T-cell (primary cell): ENCODE data around the gene STIP1. TPM values are rescaled to one million over a fixed set of nuclear protein-coding genes. Genes with fewer than 3 reads are reported as not detected.
A peak's percentile ranks its signal among the peaks of the same experiment; 100 is the strongest.

Source experiments
- ATAC-seq, 4 experiments: fragments of 200-7000 bp in 3 of 4; fragments of 150-1000 bp in 1 of 4; cut with Tn5 transposase; replicated peaks in 1 of 4; 1 replicate in 3 of 4; 2 replicates in 1 of 4; pipeline ENCODE4 v1.10.0; 2021; ENCODE audit warnings: moderate library complexity in 3 of 4, mild to moderate bottlenecking in 2 of 4, moderate number of reproducible peaks in 1 of 4
- CTCF ChIA-PET, 2 donors: fragments of 300-600 bp; sonication (Branson Sonifier 250); formaldehyde crosslinking; loops; one replicate each; lab custom pipeline; 2022; ENCODE audit warnings: antibody characterized with exemption in 2 of 2; lab: Charles Lee
- POLR2A ChIA-PET, 2 donors: fragments of 300-600 bp; sonication (Branson Sonifier 250); formaldehyde crosslinking; loops; one replicate each; lab custom pipeline; 2022; ENCODE audit warnings: antibody characterized with exemption in 2 of 2; lab: Charles Lee
- DNase-seq, 35 experiments: peaks; one replicate each; pipeline versions ENCODE4 v3.0.0 to v3.0.0-alpha.2; 2013 to 2023
- H3K27ac ChIP-seq: one replicate; pipeline ENCODE4 v1.5.1; 2013; ENCODE audit warnings: low read length
- H3K27me3 ChIP-seq, 2 experiments: replicated peaks in 1 of 2; 1 replicate in 1 of 2; 2 replicates in 1 of 2; pipeline versions ENCODE4 v1.6.1 to v1.7.0; 2013; ENCODE audit warnings: low read length in 1 of 2, mixed read lengths in 1 of 2; ENCODE audit not compliant: control insufficient read depth in 2 of 2, insufficient read depth in 2 of 2; ENCODE audit errors: extremely low read depth in 1 of 2
- H3K36me3 ChIP-seq, 2 donors: 1 replicate in 1 of 2; 2 replicates in 1 of 2; pipeline versions ENCODE4 v1.6.1 to v1.7.0; 2013; ENCODE audit warnings: low read length in 1 of 2; ENCODE audit not compliant: control insufficient read depth in 2 of 2, insufficient read depth in 1 of 2; ENCODE audit errors: extremely low read depth in 1 of 2
- H3K4me1 ChIP-seq, 2 experiments: 1 replicate in 1 of 2; 2 replicates in 1 of 2; pipeline versions ENCODE4 v1.6.1 to v1.7.0; 2013; ENCODE audit warnings: low read length in 2 of 2, mixed read lengths in 1 of 2; ENCODE audit not compliant: insufficient read depth in 2 of 2, control insufficient read depth in 1 of 2; ENCODE audit errors: extremely low read depth in 1 of 2
- H3K4me3 ChIP-seq, 2 donors: 1 replicate in 1 of 2; 2 replicates in 1 of 2; pipeline versions ENCODE4 v1.5.1 to v1.7.0; 2013; ENCODE audit warnings: mild to moderate bottlenecking in 2 of 2, low read length in 1 of 2, moderate library complexity in 1 of 2; ENCODE audit not compliant: control insufficient read depth in 1 of 2; ENCODE audit errors: extremely low read depth in 1 of 2
- H3K9me3 ChIP-seq: 2 replicates; pipeline ENCODE4 v1.7.0; 2013
- H3K27ac Mint-ChIP-seq, 2 donors: one replicate each; pipeline ENCODE4 v1.8.0; 2020 to 2021; ENCODE audit warnings: mild to moderate bottlenecking in 2 of 2, mixed read lengths in 2 of 2
- H3K27me3 Mint-ChIP-seq, 2 donors: one replicate each; pipeline ENCODE4 v1.8.0; 2021 to 2022; ENCODE audit warnings: mixed read lengths in 2 of 2
- H3K36me3 Mint-ChIP-seq: one replicate; pipeline ENCODE4 v1.8.0; 2021; ENCODE audit warnings: mixed read lengths
- H3K4me1 Mint-ChIP-seq, 3 donors: one replicate each; pipeline ENCODE4 v1.8.0; 2020 to 2022; ENCODE audit warnings: mixed read lengths in 3 of 3, mild to moderate bottlenecking in 1 of 3
- H3K4me3 Mint-ChIP-seq, 3 donors: one replicate each; pipeline ENCODE4 v1.8.0; 2020 to 2022; ENCODE audit warnings: mild to moderate bottlenecking in 3 of 3, mixed read lengths in 3 of 3, moderate library complexity in 3 of 3
- H3K9me3 Mint-ChIP-seq, 3 donors: one replicate each; pipeline ENCODE4 v1.8.0; 2020 to 2022; ENCODE audit warnings: mixed read lengths in 3 of 3
- WGBS: methylation state at CpG from one replicate; pipeline ENCODE4 v1.1.5; 2013; ENCODE audit warnings: missing lambda C conversion rate; ENCODE audit not compliant: insufficient coverage; 5-methylcytosine and 5-hydroxymethylcytosine counted together
- total RNA-seq, 35 experiments: library from RNA in 6 of 35; stranded (reverse) in 6 of 35; fragments of 120-200 nt in 1 of 35; gene quantifications; one replicate each; pipeline versions ENCODE4 v1.2.1 to v1.2.4 and lab custom pipeline; 2013 to 2026

The STIP1 gene
- total RNA-seq, 5 donors from 2014 or later (not counting 1 experiment from before 2014, with no cell fraction given): 61.1 to 133 (median 107) TPM

DNA sequence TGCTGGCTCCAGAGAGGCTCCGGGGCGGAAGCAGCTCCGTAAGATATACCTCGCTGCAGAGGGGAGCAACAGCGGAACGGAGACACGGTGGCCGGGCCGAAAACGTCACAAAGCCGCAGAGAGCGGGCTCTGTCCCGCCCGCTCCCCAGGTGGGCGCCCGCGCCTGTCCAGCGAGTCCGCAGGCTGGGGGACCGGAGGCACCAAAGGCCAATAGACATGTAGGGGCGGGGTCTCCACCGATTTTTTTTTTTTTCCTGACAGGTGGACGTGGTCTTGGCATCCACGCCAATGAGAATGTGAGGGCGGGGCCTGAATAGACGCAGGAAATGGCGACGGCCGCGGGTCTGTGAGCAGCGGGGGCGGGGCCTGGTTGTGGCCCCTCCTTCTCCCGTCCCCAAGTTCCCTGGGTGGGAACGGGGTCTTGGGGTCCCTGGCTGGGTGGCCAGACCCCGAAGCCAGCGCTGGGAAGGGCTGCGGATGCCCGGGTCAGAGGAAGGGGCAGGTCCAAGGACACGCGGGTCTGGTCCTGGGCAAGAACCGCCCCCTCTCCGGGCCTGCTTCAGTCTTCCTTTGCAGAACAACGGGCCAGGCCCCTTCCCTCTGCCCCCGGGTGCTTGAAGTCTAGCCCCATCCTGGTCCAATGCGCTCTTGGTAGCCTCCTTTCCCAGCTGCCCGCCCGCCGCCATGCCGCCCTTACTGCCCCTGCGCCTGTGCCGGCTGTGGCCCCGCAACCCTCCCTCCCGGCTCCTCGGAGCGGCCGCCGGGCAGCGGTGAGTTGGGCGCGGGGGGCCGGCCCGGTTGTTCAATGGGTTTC lies 44.4 kb downstream of the STIP1 start, which contains the start of gene DNAJC4:
Gene DNAJC4, plus strand, starts transcription at position 378 of the 814 bp plus-strand sequence. Its CDS starts 307 bp downstream, at position 685.
- 1% methylated on average over 55 of the region's 62 CpGs for whole genome bisulfite sequencing
- peaks cover 23 to 75% of the 10 kb centered on the region in 2 experiments for H3K4me1 ChIP-seq
- H3K27me3 Mint-ChIP-seq: no peaks in the 10 kb centered on the region
- no peaks in the 10 kb centered on the region for H3K9me3 ChIP-seq
- H3K4me3 Mint-ChIP-seq: peak within 1 kb of the TSS; percentile 82 to 92 (median 88)
- CTCF ChIA-PET: interaction anchor here in 1 of 2 donors (0.6 to 0.8 kb wide), 3 partner anchors 26 to 219 kb away, joined by 3 read pairs; no protein-coding TSS in a partner anchor
- peaks cover 57 to 60% (median 58%) of the 10 kb centered on the region in 3 donors for H3K4me1 Mint-ChIP-seq
- POLR2A ChIA-PET: interaction anchor here in 1 of 2 donors (0.7 kb wide), 1 partner anchor 12 kb away, joined by 4 read pairs; no protein-coding TSS in a partner anchor
- H3K27ac ChIP-seq: peak within 1 kb of the TSS; percentile 77
- no peaks in the 10 kb centered on the region for H3K27me3 ChIP-seq
- no peaks in the 10 kb centered on the region for H3K36me3 Mint-ChIP-seq
- DNase-seq (peak; percentile 68 to 91 (median 82)), ATAC-seq (peak; percentile 45 to 62 (median 53))
- peaks cover 0 to 4% of the 10 kb centered on the region in 2 donors for H3K36me3 ChIP-seq
- H3K9me3 Mint-ChIP-seq: no peaks in the 10 kb centered on the region
- peak within 1 kb of the TSS; percentile 88 to 91 for H3K27ac Mint-ChIP-seq
- peak within 1 kb of the TSS; percentile 75 to 76 for H3K4me3 ChIP-seq

DNA sequence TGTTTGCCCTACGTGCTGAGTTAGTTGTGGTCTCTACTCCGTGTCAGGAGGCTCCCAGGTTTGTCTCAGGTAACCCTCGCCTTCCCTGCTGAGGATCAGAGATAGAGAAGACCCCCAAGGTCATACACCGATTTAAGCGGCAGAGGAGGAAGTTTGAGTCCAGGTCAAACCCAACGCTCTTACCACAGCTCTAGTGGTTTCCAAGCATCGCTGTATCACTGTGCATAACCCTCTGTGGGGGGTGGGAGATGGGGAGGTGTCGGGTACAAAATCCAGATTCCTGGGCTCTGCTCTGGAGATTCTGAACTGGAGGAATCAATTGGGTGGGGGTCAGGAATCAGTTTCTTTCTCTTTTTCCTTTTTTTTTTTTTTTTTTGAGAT lies 45.0 kb downstream of the STIP1 start:
- 0% methylated on average over 1 of the region's 8 CpGs for WGBS
- peaks cover 24 to 77% of the 10 kb centered on the region in 2 experiments for H3K4me1 ChIP-seq
- peak overlapping the region; percentile 77 for H3K27ac ChIP-seq
- peak overlapping the region; percentile 82 to 92 (median 88) for H3K4me3 Mint-ChIP-seq
- ChIA-PET CTCF (interaction anchor here in 1 of 2 donors (1.2 kb wide), 1 partner anchor 87 kb away, joined by 3 read pairs; the partner anchor contains the start of gene PRDX5), POLR2A (no interaction called here)
- H3K27me3 ChIP-seq: no peaks in the 10 kb centered on the region
- DNase-seq: no peak
- H3K4me3 ChIP-seq: peak overlapping the region; percentile 75 to 76
- peaks cover 0 to 4% of the 10 kb centered on the region in 2 donors for H3K36me3 ChIP-seq
- no peak for ATAC-seq
- H3K36me3 Mint-ChIP-seq: no peaks in the 10 kb centered on the region
- peak overlapping the region; percentile 74 to 88 for H3K27ac Mint-ChIP-seq
- no peaks in the 10 kb centered on the region for H3K27me3 Mint-ChIP-seq
- peaks cover 58 to 65% (median 59%) of the 10 kb centered on the region in 3 donors for H3K4me1 Mint-ChIP-seq
- no peaks in the 10 kb centered on the region for H3K9me3 ChIP-seq
- H3K9me3 Mint-ChIP-seq: no peaks in the 10 kb centered on the region

DNA sequence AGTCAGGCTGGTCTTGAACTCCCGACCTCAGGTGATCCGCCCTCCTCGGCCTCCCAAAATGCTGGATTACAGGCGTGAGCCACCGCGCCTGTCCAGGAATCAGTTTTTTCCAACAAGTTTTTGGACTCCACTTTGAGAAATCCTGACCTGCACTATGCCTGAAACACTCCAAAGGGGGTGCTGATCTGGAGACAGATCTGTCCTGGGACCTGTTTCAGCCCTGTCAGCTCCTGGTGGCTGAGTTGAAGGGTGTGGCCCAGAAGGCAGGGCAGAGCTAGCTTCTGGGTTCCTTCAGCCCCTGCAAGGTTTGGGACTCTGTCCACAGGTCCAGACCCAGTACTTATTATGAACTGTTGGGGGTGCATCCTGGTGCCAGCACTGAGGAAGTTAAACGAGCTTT lies 45.6 kb downstream of the STIP1 start:
- ChIA-PET POLR2A (no interaction called here), CTCF (interaction anchor here in 1 of 2 donors (1.2 kb wide), 1 partner anchor 86 kb away, joined by 3 read pairs; the partner anchor contains the start of gene PRDX5)
- ATAC-seq (no peak), DNase-seq (no peak)
- Histone ChIP-seq H3K4me3 (no peak overlapping the region), H3K9me3 (no peaks in the 10 kb centered on the region), H3K4me1 (peaks cover 24 to 77% of the 10 kb centered on the region in 2 experiments), H3K36me3 (peaks cover 0 to 4% of the 10 kb centered on the region in 2 donors), H3K27me3 (no peaks in the 10 kb centered on the region), H3K27ac (no peak overlapping the region)
- peaks cover 58 to 65% (median 60%) of the 10 kb centered on the region in 3 donors for H3K4me1 Mint-ChIP-seq
- H3K27ac Mint-ChIP-seq: peak overlapping the region; percentile 59 to 88
- H3K9me3 Mint-ChIP-seq: no peaks in the 10 kb centered on the region
- peak overlapping the region; percentile 82 to 92 (median 88) for H3K4me3 Mint-ChIP-seq
- WGBS: 100% methylated on average over 7 of the region's 7 CpGs
- no peaks in the 10 kb centered on the region for H3K27me3 Mint-ChIP-seq
- H3K36me3 Mint-ChIP-seq: no peaks in the 10 kb centered on the region

DNA sequence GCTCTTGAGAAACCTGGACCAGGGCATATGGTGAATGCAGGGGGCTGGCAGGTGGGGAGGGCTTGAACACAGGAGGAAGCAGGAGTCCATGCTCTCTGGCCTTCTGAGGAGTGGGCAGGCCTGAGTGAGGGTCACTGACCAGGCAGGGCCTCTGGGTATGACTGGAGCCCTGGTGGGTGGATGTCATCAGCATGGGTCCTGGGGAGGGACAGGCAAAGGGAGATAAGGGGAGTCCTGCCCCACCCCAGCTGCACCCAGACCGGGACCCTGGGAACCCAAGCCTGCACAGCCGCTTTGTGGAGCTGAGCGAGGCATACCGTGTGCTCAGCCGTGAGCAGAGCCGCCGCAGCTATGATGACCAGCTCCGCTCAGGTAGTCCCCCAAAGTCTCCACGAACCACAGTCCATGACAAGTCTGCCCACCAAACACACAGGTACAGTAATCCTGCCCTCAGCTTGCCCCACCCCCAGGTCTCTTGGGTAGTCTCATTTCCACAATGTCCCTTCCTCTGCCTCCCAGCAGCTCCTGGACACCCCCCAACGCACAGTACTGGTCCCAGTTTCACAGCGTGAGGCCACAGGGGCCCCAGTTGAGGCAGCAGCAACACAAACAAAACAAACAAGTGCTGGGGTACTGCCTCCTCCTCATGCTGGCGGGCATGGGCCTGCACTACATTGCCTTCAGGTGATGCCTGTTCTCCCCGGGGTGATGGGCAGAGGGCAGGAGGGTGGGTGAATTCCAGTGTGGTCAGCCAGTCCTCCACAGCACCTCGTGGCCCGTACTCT lies 46.4 kb downstream of the STIP1 start:
- Mint-ChIP-seq H3K36me3 (no peaks in the 10 kb centered on the region), H3K9me3 (no peaks in the 10 kb centered on the region), H3K27ac (peak overlapping the region; percentile 59 to 88), H3K4me1 (peaks cover 51 to 61% (median 54%) of the 10 kb centered on the region in 3 donors), H3K27me3 (no peaks in the 10 kb centered on the region), H3K4me3 (peak overlapping the region; percentile 57 to 92 (median 88))
- Histone ChIP-seq H3K4me3 (no peak overlapping the region), H3K4me1 (peaks cover 19 to 69% of the 10 kb centered on the region in 2 experiments), H3K9me3 (no peaks in the 10 kb centered on the region), H3K27me3 (no peaks in the 10 kb centered on the region), H3K36me3 (peaks cover under 1 to 4% of the 10 kb centered on the region in 2 donors), H3K27ac (no peak overlapping the region)
- DNase-seq (no peak), ATAC-seq (no peak)
- CTCF ChIA-PET: interaction anchor here in 1 of 2 donors (1.2 kb wide), 1 partner anchor 85 kb away, joined by 3 read pairs; the partner anchor contains the start of gene PRDX5
- 92% methylated on average over 11 of the region's 15 CpGs for WGBS
- POLR2A ChIA-PET: no interaction called here

DNA sequence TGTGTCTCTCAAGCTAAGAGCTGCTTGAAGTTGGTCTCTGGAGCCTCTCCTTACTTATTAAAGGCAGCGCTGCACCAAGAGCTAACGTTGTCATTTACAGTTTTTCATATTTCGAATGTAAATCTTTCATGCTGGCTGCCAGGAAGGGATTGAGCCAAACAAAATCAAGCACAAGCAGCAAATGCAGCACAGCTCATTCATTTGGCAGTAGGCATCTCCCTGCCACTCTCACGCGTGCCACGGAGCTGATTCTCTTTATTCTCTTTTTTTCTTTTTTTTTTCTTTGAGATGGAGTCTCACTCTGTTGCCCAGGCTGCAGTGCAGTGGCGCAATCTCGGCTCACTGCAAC lies 47.0 kb downstream of the STIP1 start:
- Mint-ChIP-seq H3K4me3 (peak overlapping the region; percentile 57 to 92 (median 73)), H3K36me3 (no peaks in the 10 kb centered on the region), H3K9me3 (no peaks in the 10 kb centered on the region), H3K4me1 (peaks cover 45 to 57% (median 48%) of the 10 kb centered on the region in 3 donors), H3K27ac (peak overlapping the region in 1 of 2 donors; percentile 88), H3K27me3 (no peaks in the 10 kb centered on the region)
- DNase-seq: no peak
- Histone ChIP-seq H3K4me3 (no peak overlapping the region), H3K27me3 (no peaks in the 10 kb centered on the region), H3K9me3 (no peaks in the 10 kb centered on the region), H3K4me1 (peaks cover 16 to 65% of the 10 kb centered on the region in 2 experiments), H3K27ac (no peak overlapping the region), H3K36me3 (peaks cover 6 to 9% of the 10 kb centered on the region in 2 donors)
- CTCF ChIA-PET: no interaction called here
- WGBS: 89% methylated on average over 6 of the region's 8 CpGs
- no peak for ATAC-seq
- POLR2A ChIA-PET: no interaction called here
